HG02970 (cell line): ENCODE data around the gene ICAM4.
A peak's percentile ranks its signal among the peaks of the same experiment; 100 is the strongest.

Source experiments
- ATAC-seq: cut with Tn5 transposase; IDR thresholded peaks from one replicate; pipeline ENCODE4 v1.9.1; 2021; ENCODE audit warnings: mild to moderate bottlenecking, moderate library complexity, moderate number of reproducible peaks; ENCODE audit not compliant: unreplicated experiment, low FRiP score

The ICAM4 gene

GRCh38 chr19:10290357-10290875 lies 3.7 kb downstream of the ICAM4 start:
- ATAC-seq = no peak

GRCh38 chr19:10290876-10291553 lies 4.3 kb downstream of the ICAM4 start:
- ATAC-seq = no peak

GRCh38 chr19:10291554-10292205 lies 4.9 kb downstream of the ICAM4 start:
- no peak for ATAC-seq

- ATAC-seq = no peak
Measured at GRCh38 chr19:10292206-10292788, 5.5 kb downstream of the ICAM4 start.

- no peak for ATAC-seq
Measured at GRCh38 chr19:10292789-10293636, 6.3 kb downstream of the ICAM4 start.

- ATAC-seq = no peak
Measured at GRCh38 chr19:10293637-10294367, 7.0 kb downstream of the ICAM4 start.

- ATAC-seq = no peak
Measured at GRCh38 chr19:10294368-10294697, 7.6 kb downstream of the ICAM4 start.

GRCh38 chr19:10295305-10295846 lies 8.6 kb downstream of the ICAM4 start:
- ATAC-seq = no peak

GRCh38 chr19:10295847-10296591 lies 9.3 kb downstream of the ICAM4 start:
- ATAC-seq = no peak

GRCh38 chr19:10299545-10300458 lies 13.0 kb downstream of the ICAM4 start:
- no peak for ATAC-seq

GRCh38 chr19:10305139-10305806 lies 18.5 kb downstream of the ICAM4 start:
- no peak for ATAC-seq

GRCh38 chr19:10306327-10306726 lies 19.6 kb downstream of the ICAM4 start:
- ATAC-seq = no peak

GRCh38 chr19:10309423-10309822 lies 22.7 kb downstream of the ICAM4 start, which contains the start of gene ZGLP1:
Gene ZGLP1, minus strand, starts transcription at chr19:10309815.
- no peak for ATAC-seq

- peak; percentile 81 for ATAC-seq
Measured at GRCh38 chr19:10315335-10316214, 28.8 kb downstream of the ICAM4 start, which contains the start of gene FDX2. Gene FDX2, minus strand, starts transcription at chr19:10316015. Its CDS starts 19 bp downstream, at chr19:10315996.

- ATAC-seq = no peak
Measured at GRCh38 chr19:10316229-10317044, 29.7 kb downstream of the ICAM4 start.
